HepG2 (cell line): ENCODE results near the gene TTC21B. TPM values are rescaled to one million over a fixed set of nuclear protein-coding genes. Genes with fewer than 3 reads are reported as not detected.

Experiments used
- ATAC-seq: fragments of 200-7000 bp; cut with Tn5 transposase; 3 replicates; pipeline ENCODE4 v1.9.1; 2020; ENCODE audit warnings: mild to moderate bottlenecking, moderate library complexity
- BruUV-seq: library from RNA; stranded (reverse); fragments of 400-500 nt; replicated peaks from 2 replicates; lab custom pipeline; 2021; lab: Mats Ljungman, UMichigan
- CTCF ChIA-PET: fragments of 300-600 bp; formaldehyde crosslinking; extraction: SDS; loops from one replicate; lab custom pipeline; 2021; ENCODE audit warnings: low total read pairs, inconsistent platforms, low intra/inter-chr PET ratio; lab: Yijun Ruan, JAX
- POLR2A ChIA-PET: fragments of 350-600 bp; sonication (Branson Sonifier 250); formaldehyde crosslinking; loops from one replicate; lab custom pipeline; 2020; ENCODE audit warnings: antibody characterized with exemption, inconsistent platforms; lab: Yijun Ruan, JAX
- DNase-seq: peaks from one replicate; pipeline ENCODE4 v3.0.0-alpha.2; 2015; ENCODE audit warnings: low spot score
- FAIRE-seq: peaks from 3 replicates; lab custom pipeline; 2011; peaks lifted over from hg19 to GRCh38; lab: Jason Lieb, UNC
- H2AFZ ChIP-seq: one replicate; pipeline ENCODE4 v1.6.1; 2011; ENCODE audit warnings: low read length, inconsistent platforms
- H3K27ac ChIP-seq: fragments of 300-600 bp; 3 replicates; pipeline ENCODE4 v1.8.0; 2011; ENCODE audit warnings: mixed run types, mild to moderate bottlenecking, mixed read lengths, low read length, inconsistent platforms; ENCODE audit not compliant: insufficient read depth; ENCODE audit errors: extremely low read length
- H3K27me3 ChIP-seq, 2 experiments: fragments of 200-600 bp in 1 of 2; 2 replicates in 1 of 2; 3 replicates in 1 of 2; pipeline versions ENCODE4 v1.6.0 to v1.8.0; 2011; ENCODE audit warnings: low read length in 2 of 2, mild to moderate bottlenecking in 2 of 2, moderate library complexity in 2 of 2, inconsistent platforms in 1 of 2; ENCODE audit not compliant: insufficient read depth in 2 of 2, control insufficient read depth in 1 of 2
- H3K36me3 ChIP-seq, 2 experiments: fragments of 200-600 bp in 1 of 2; replicated peaks in 1 of 2; 2 replicates in 1 of 2; 3 replicates in 1 of 2; pipeline versions ENCODE4 v1.5.1 to v1.8.0; 2011; ENCODE audit warnings: low read length in 2 of 2, inconsistent platforms in 1 of 2; ENCODE audit not compliant: insufficient read depth in 2 of 2, control insufficient read depth in 1 of 2
- H3K4me1 ChIP-seq: 2 replicates; pipeline ENCODE4 v1.5.1; 2012; ENCODE audit warnings: low read length, inconsistent platforms; ENCODE audit not compliant: insufficient read depth
- H3K4me2 ChIP-seq: 2 replicates; pipeline ENCODE4 v1.6.0; 2011; ENCODE audit warnings: low read depth, low read length, inconsistent platforms
- H3K4me3 ChIP-seq, 3 experiments: fragments of 200-600 bp in 1 of 3; sonication (generic), shearing (Covaris generic) in 1 of 3; replicated peaks in 1 of 3; 2 replicates each; pipeline ENCODE4 v1.5.1; 2011 to 2016; ENCODE audit warnings: low read length in 3 of 3, inconsistent platforms in 2 of 3, low read depth in 2 of 3, mild to moderate bottlenecking in 2 of 3, control low read depth in 1 of 3, mixed read lengths in 1 of 3; ENCODE audit not compliant: insufficient read depth in 1 of 3
- H3K79me2 ChIP-seq: one replicate; pipeline ENCODE4 v1.6.1; 2011; ENCODE audit warnings: low read length, inconsistent platforms; ENCODE audit not compliant: insufficient read depth
- H3K9ac ChIP-seq: 2 replicates; pipeline ENCODE4 v1.6.0; 2011; ENCODE audit warnings: mild to moderate bottlenecking, low read depth, low read length, inconsistent platforms; ENCODE audit not compliant: insufficient read depth
- H3K9me3 ChIP-seq: 2 replicates; pipeline ENCODE4 v1.5.1; 2012; ENCODE audit warnings: mild to moderate bottlenecking, low read length
- H4K20me1 ChIP-seq: 2 replicates; pipeline ENCODE4 v1.6.0; 2011; ENCODE audit warnings: inconsistent platforms, mild to moderate bottlenecking, low read length, moderate library complexity; ENCODE audit not compliant: insufficient read depth
- CBX1 ChIP-seq: IDR thresholded peaks from one replicate; pipeline ENCODE4 v1.6.1; 2016; ENCODE audit warnings: antibody characterized with exemption, low read depth
- CHCHD3 ChIP-seq: sonication (generic); formaldehyde crosslinking; IDR thresholded peaks from 2 replicates; pipeline ENCODE4 v1.8.0; 2022; ENCODE audit warnings: mild to moderate bottlenecking, missing genetic modification reagents, moderate library complexity
- ETV6 ChIP-seq: sonication (generic); formaldehyde crosslinking; conservative IDR thresholded peaks from 2 replicates; pipeline ENCODE4 v1.4.0; 2020; ENCODE audit warnings: missing genetic modification reagents
- HMG20A ChIP-seq: IDR thresholded peaks from 2 replicates; pipeline ENCODE4 v1.6.1; 2016; ENCODE audit warnings: borderline replicate concordance
- KMT2A ChIP-seq: sonication (generic); formaldehyde crosslinking; IDR thresholded peaks from 2 replicates; pipeline ENCODE4 v1.4.0; 2020; ENCODE audit warnings: missing genetic modification reagents
- THAP8 ChIP-seq: sonication (generic); formaldehyde crosslinking; IDR thresholded peaks from 2 replicates; pipeline ENCODE4 v1.5.1; 2020; ENCODE audit warnings: missing genetic modification reagents, mild to moderate bottlenecking, borderline replicate concordance
- ZNF777 ChIP-seq: sonication (generic); formaldehyde crosslinking; IDR thresholded peaks from 2 replicates; pipeline ENCODE4 v1.4.0; 2020; ENCODE audit warnings: missing genetic modification reagents
- WGBS: methylation state at CpG from one replicate; pipeline ENCODE4 v1.1.6; 2017; ENCODE audit warnings: low lambda C conversion rate; 5-methylcytosine and 5-hydroxymethylcytosine counted together
- in situ Hi-C: cut with HindIII; loops from 2 replicates; pipeline ENCODE4 v1.10.0; 2017; ENCODE audit warnings: low pct_unique_long_range_greater_than_20kb; ENCODE audit not compliant: extremely low pct_ligation_motif_present
- intact Hi-C: fragments of 100-400 bp; cut with micrococcal nuclease; formaldehyde crosslinking; loops from one replicate; pipeline ENCODE4 v1.10.0; 2022; ENCODE audit not compliant: unreplicated experiment
- polyA plus RNA-seq, 8 experiments: library from polyadenylated mRNA; depleted of rRNA in 3 of 8; stranded (reverse) in 7 of 8; unstranded in 1 of 8; fragments of >200 nt; fragmentation: Illumina TruSeq in 4 of 8; extraction: Trizol in 4 of 8; gene quantifications; 2 replicates each; pipeline versions ENCODE4 v1.2.1 to v1.2.3, GENCODE V29; 2011 to 2016; ENCODE audit warnings: low read depth in 4 of 8, missing spikeins in 1 of 8, mixed read lengths in 1 of 8; ENCODE audit not compliant: insufficient read depth in 1 of 8
- total RNA-seq, 5 experiments: library from RNA; depleted of rRNA; stranded (reverse); fragments of >200 nt; fragmentation: Illumina TruSeq; extraction: Trizol; gene quantifications; 2 replicates each; pipeline ENCODE4 v1.2.3, GENCODE V29; 2016; ENCODE audit warnings: low read depth in 1 of 5

TTC21B gene
- total and polyA plus RNA-seq, 2 of the 13 experiments (the other 11 are each of a cell fraction or from before 2014, with no cell fraction given): 39.1 to 67.1 TPM

- TF ChIP-seq CHCHD3 (CRISPR knock-in tag): no peak
- TF ChIP-seq CBX1: no peak
- no peak for TF ChIP-seq THAP8
- TF ChIP-seq HMG20A (CRISPR knock-in tag): no peak
- no peak for TF ChIP-seq ETV6
- no peak for TF ChIP-seq ZNF777
- Histone ChIP-seq H2AFZ (no peak overlapping the region), H3K4me3 (no peak overlapping the region), H3K79me2 (no peaks in the 10 kb centered on the region), H3K4me2 (no peak overlapping the region), H3K9me3 (peaks cover 17% of the 10 kb centered on the region; the same call in 1 of the 2 replicates), H3K9ac (no peak overlapping the region), H3K4me1 (no peaks in the 10 kb centered on the region), H3K27ac (no peak overlapping the region), H4K20me1 (no peaks in the 10 kb centered on the region), H3K27me3 (no peaks in the 10 kb centered on the region), H3K36me3 (no peaks in the 10 kb centered on the region)
- no peak for DNase-seq
- in situ Hi-C loops: no loop called here
- intact Hi-C loops: no loop called here
- BruUV-seq: no TSS peak
- CTCF ChIA-PET: no interaction called here
- no peak for ATAC-seq
- POLR2A ChIA-PET: no interaction called here
- 85% methylated on average over 6 of the region's 6 CpGs for WGBS
- no peak for FAIRE-seq
Observed at GRCh38 chr2:165864296-165864695, 89.3 kb downstream of the TTC21B start.

GRCh38 chr2:165863810-165864261 is 89.7 kb downstream of the TTC21B start:
- H3K9me3 ChIP-seq: peaks cover 18% of the 10 kb centered on the region; the same call in 1 of the 2 replicates
- no peak; the same call in 2 of the 3 replicates for ATAC-seq
- in situ Hi-C loops: no loop called here
- no peak for DNase-seq
- no peak overlapping the region for H3K27ac ChIP-seq
- intact Hi-C loops: no loop called here
- H2AFZ ChIP-seq: no peak overlapping the region
- no peaks in the 10 kb centered on the region for H3K4me1 ChIP-seq
- no peaks in the 10 kb centered on the region for H3K36me3 ChIP-seq
- no peak for TF ChIP-seq KMT2A (CRISPR knock-in tag)
- no peak for FAIRE-seq
- BruUV-seq: no TSS peak
- no peak overlapping the region for H3K9ac ChIP-seq
- H4K20me1 ChIP-seq: no peaks in the 10 kb centered on the region
- CTCF ChIA-PET: no interaction called here
- POLR2A ChIA-PET: no interaction called here
- WGBS: 93% methylated on average over 5 of the region's 5 CpGs
- no peak overlapping the region for H3K4me3 ChIP-seq
- no peaks in the 10 kb centered on the region for H3K27me3 ChIP-seq
- no peaks in the 10 kb centered on the region for H3K79me2 ChIP-seq
- H3K4me2 ChIP-seq: no peak overlapping the region
